ENCODE data around the gene ZNF511. TPM values are rescaled to one million over a fixed set of nuclear protein-coding genes. Genes with fewer than 3 reads are reported as not detected.
"Not testable (repeated sequence)": the region's sequence is repeated elsewhere in the genome, so short reads cannot be mapped to it uniquely, and the experiment has no call there.

The ZNF511 gene
- total RNA-seq, 1 donor from 2014 or later = 40.5 TPM

DNA sequence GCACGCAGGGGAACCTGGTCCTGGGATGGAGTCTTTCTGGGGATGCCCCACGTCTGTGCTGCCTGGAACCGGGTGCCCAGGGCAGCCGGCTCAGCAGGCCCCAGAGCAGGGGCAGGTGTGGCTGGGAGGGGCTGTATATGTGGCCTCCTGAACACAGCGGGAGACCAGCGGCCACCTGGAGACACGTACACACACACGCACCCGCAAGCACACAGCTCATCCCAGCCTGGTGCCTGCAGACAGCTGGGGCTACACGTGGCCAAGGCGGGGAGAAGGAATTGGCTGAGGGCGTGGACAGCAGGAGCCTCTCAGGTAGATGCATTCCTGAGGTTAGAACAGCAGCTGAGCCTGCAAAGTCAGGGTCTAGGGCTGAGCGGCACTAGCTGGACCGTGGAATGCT, 46.0 kb upstream of the ZNF511 start:
- intact Hi-C loops (cut with micrococcal nuclease) = no loop called here

GRCh38 chr10:133263674-133264073, 45.0 kb upstream of the ZNF511 start:
- H3K9me3 ChIP-seq (replicated peaks) = no peaks in the 10 kb centered on the region
- DNase-seq = no peak
- no peak overlapping the region for H3K27ac ChIP-seq (replicated peaks)
- no peaks in the 10 kb centered on the region for H3K36me3 ChIP-seq
- intact Hi-C loops (cut with micrococcal nuclease) = no loop called here
- peaks cover 6% of the 10 kb centered on the region for H3K27me3 ChIP-seq (ENCODE audit: low read depth)
- peaks cover 25% of the 10 kb centered on the region for H3K4me1 ChIP-seq
- TF ChIP-seq, protein P1, sequence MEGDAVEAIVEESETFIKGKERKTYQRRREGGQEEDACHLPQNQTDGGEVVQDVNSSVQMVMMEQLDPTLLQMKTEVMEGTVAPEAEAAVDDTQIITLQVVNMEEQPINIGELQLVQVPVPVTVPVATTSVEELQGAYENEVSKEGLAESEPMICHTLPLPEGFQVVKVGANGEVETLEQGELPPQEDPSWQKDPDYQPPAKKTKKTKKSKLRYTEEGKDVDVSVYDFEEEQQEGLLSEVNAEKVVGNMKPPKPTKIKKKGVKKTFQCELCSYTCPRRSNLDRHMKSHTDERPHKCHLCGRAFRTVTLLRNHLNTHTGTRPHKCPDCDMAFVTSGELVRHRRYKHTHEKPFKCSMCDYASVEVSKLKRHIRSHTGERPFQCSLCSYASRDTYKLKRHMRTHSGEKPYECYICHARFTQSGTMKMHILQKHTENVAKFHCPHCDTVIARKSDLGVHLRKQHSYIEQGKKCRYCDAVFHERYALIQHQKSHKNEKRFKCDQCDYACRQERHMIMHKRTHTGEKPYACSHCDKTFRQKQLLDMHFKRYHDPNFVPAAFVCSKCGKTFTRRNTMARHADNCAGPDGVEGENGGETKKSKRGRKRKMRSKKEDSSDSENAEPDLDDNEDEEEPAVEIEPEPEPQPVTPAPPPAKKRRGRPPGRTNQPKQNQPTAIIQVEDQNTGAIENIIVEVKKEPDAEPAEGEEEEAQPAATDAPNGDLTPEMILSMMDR (IDR thresholded peaks at IDR 0.05; ENCODE audit: borderline replicate concordance) = no peak
- H3K4me3 ChIP-seq = no peak overlapping the region

More for the DNA sequence above, 46.0 kb upstream of the ZNF511 start:
- Histone ChIP-seq H3K36me3 (no peaks in the 10 kb centered on the region), H3K4me1 (peaks cover 35% of the 10 kb centered on the region), H3K4me3 (peak overlapping the region; percentile 83), H3K27me3 (ENCODE audit: low read depth) (peaks cover 4% of the 10 kb centered on the region), H3K9me3 (replicated peaks) (no peaks in the 10 kb centered on the region), H3K27ac (replicated peaks) (no peak overlapping the region)
- no peak for DNase-seq
- TF ChIP-seq, protein P1 (IDR thresholded peaks at IDR 0.05; ENCODE audit: borderline replicate concordance) = no peak

GRCh38 chr10:133264461-133264860, 44.3 kb upstream of the ZNF511 start:
- H3K27me3 ChIP-seq (ENCODE audit: low read depth) = peaks cover 6% of the 10 kb centered on the region
- H3K27ac ChIP-seq (replicated peaks) = no peak overlapping the region
- DNase-seq = no peak
- no peak overlapping the region for H3K4me3 ChIP-seq
- H3K36me3 ChIP-seq = no peaks in the 10 kb centered on the region
- H3K4me1 ChIP-seq = peaks cover 21% of the 10 kb centered on the region
- no peaks in the 10 kb centered on the region for H3K9me3 ChIP-seq (replicated peaks)
- intact Hi-C loops (cut with micrococcal nuclease) = no loop called here
- TF ChIP-seq, protein P1 (IDR thresholded peaks at IDR 0.05; ENCODE audit: borderline replicate concordance) = no peak

GRCh38 chr10:133265052-133265451, 43.7 kb upstream of the ZNF511 start:
- H3K27ac ChIP-seq (replicated peaks); intact Hi-C loops (cut with micrococcal nuclease); H3K9me3 ChIP-seq (replicated peaks); H3K36me3 ChIP-seq; DNase-seq; H3K27me3 ChIP-seq (ENCODE audit: low read depth); H3K4me3 ChIP-seq: not testable (repeated sequence)
- peaks cover 21% of the 10 kb centered on the region for H3K4me1 ChIP-seq

GRCh38 chr10:133266056-133266795, 42.5 kb upstream of the ZNF511 start:
- H3K9me3 ChIP-seq (replicated peaks) = no peaks in the 10 kb centered on the region
- peaks cover 6% of the 10 kb centered on the region for H3K27me3 ChIP-seq (ENCODE audit: low read depth)
- intact Hi-C loops (cut with micrococcal nuclease) = no loop called here
- no peak overlapping the region for H3K27ac ChIP-seq (replicated peaks)
- TF ChIP-seq, protein P1 (IDR thresholded peaks at IDR 0.05; ENCODE audit: borderline replicate concordance) = no peak
- no peak for DNase-seq
- no peak overlapping the region for H3K4me3 ChIP-seq
- H3K36me3 ChIP-seq = no peaks in the 10 kb centered on the region
- peaks cover 14% of the 10 kb centered on the region for H3K4me1 ChIP-seq

DNA sequence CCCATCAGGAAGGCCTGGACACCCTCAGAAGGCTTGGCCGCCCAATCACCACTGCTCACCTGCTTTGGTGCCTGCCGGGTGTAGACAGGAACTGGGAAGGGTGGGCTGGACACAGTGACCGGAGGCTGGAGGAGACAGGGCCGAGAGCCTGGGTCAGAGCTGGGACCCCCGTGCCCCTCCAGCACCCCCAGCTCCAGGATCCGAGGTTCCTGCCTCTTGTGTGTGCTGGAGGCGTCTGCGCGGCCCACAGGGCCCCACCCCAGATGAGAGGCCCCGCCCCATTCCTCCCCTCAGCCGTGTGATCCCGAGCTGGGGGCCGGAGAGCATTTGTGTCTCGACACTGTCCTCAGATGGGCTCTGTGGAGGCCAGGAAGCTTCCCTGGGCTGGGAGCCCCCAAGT, 41.4 kb upstream of the ZNF511 start:
- H3K4me3 ChIP-seq = no peak overlapping the region
- no peaks in the 10 kb centered on the region for H3K36me3 ChIP-seq
- no peak for DNase-seq
- intact Hi-C loops (cut with micrococcal nuclease) = no loop called here
- peaks cover 7% of the 10 kb centered on the region for H3K4me1 ChIP-seq
- H3K27me3 ChIP-seq (ENCODE audit: low read depth) = peaks cover 6% of the 10 kb centered on the region
- no peak overlapping the region for H3K27ac ChIP-seq (replicated peaks)
- H3K9me3 ChIP-seq (replicated peaks) = no peaks in the 10 kb centered on the region
- TF ChIP-seq, protein P1 (IDR thresholded peaks at IDR 0.05; ENCODE audit: borderline replicate concordance) = no peak
